Measurements from ENCODE around the gene MICALL2. TPM values are rescaled to one million over a fixed set of nuclear protein-coding genes. Genes with fewer than 3 reads are reported as not detected.

MICALL2 gene
- total RNA-seq, 1 donor from 2014 or later: 10.1 TPM

GRCh38 chr7:1415389-1415990, 43.8 kb downstream of the MICALL2 start:
- DNase-seq (ENCODE audit: low read depth): no peak

DNA sequence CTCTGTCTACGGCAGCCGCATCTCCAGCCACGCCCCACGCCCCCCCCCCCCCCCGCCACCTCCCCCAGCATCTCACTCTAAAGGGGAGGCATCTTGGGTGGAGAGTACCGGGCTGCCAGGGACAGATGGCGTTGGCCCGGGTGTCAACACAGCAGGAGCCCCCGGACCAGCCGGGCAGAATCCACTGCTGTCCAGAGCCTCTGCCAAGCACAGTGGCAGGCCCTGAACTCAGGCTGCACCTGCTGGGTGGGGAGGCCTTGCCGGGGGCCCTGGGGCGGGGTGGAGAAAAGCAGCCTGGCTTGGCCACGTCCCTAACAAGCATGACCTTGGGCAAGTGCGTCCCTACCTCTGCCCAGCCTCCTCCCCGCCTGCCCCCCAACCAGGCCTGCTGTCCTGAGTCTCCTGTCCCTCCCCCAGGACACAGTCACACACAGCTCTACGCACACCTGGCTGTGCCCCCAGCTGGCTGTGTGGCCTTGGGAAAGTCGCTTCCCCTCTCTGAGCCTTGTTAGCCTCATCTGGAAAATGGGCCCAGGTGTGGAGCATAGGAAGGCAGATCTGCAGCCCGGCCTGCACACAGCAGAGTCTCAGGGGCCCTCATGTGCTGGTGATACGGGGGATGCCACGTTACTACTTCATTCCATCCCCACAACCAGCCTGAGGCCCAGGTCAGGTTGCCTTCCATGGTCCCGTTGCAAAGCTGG, 45.2 kb downstream of the MICALL2 start:
- no peak for DNase-seq (ENCODE audit: low read depth)

- peak; percentile 39 for DNase-seq (ENCODE audit: low read depth)
Observed at GRCh38 chr7:1412322-1413261, 46.7 kb downstream of the MICALL2 start.

GRCh38 chr7:1411414-1411813, 47.9 kb downstream of the MICALL2 start:
- DNase-seq (ENCODE audit: low read depth): no peak

GRCh38 chr7:1410992-1411391, 48.3 kb downstream of the MICALL2 start:
- no peak for DNase-seq (ENCODE audit: low read depth)

- DNase-seq (ENCODE audit: low read depth): no peak
Observed at GRCh38 chr7:1409555-1409954, 49.7 kb downstream of the MICALL2 start.

DNA sequence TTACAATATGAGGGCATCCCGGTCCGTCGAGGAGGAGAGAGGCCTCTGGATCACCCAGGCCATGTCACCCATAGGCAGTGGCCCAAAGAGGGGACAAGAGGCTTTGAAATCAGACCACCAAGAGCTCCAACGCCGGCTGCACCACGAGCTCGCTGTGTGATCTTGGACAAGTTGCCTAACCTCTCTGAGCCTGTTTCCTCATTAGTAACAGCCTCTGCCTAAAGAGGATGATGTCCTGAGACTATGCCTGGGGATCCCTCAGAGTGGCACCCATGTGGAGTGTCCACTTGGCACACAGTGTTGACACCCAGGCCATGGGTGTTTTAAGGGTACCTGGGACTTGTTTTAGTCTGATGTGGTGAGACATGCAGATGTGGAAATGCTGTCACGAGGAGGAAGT, 50.8 kb downstream of the MICALL2 start:
- DNase-seq (ENCODE audit: low read depth): no peak

- no peak for DNase-seq (ENCODE audit: low read depth)
Observed at GRCh38 chr7:1407892-1408291, 51.4 kb downstream of the MICALL2 start.

DNA sequence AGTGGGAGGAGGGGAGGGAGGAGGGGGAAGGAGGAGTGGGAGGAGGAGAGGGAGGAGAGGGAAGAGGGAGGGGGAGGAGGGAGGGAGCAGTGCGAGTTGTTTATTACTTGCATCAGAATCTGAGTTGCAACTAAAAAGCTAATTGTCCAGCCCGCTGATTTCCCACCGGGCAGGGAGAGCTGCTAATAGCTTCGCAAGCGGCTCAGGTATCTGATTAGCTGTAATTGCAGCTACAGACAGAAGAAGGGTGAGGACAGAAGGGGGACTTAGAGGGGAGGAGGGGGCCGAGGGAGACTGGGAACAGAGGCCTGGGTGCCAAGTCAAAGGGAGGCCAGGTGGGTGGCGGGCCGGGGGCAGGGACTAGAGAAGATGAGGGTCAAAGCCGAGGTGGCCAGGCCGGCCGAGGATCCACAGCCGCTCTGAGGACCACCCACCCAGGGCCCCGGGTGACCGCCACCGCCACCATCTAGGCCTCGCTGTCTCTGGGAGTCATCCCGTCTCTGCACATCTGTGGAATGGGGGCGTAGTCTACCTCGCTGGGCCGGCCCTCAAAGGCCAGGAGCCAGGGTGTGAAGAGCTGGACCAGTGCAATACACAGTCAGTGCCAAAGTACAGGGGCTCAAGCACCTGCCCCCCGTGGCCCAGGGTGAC, 54.2 kb downstream of the MICALL2 start:
- no peak for DNase-seq (ENCODE audit: low read depth)

DNA sequence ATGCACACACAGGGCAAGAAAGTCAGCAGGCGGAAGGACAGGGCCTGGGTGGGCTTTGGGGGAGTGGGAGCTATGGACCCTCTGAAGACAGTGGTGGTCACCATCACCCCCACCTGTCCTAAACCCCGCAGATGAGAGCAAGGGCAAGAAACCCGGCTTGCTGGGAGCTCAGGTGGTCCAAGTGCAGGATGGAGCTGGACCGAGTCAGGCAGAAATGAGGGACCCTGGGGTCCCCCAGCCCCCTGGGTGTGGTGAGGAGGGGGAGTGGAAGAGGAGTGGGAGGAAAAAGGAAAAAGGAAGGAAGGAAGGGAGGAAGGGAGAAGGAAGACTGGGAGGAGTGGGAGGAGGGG, 54.8 kb downstream of the MICALL2 start:
- no peak for DNase-seq (ENCODE audit: low read depth)

GRCh38 chr7:1403638-1404459, 55.4 kb downstream of the MICALL2 start:
- no peak for DNase-seq (ENCODE audit: low read depth)

DNA sequence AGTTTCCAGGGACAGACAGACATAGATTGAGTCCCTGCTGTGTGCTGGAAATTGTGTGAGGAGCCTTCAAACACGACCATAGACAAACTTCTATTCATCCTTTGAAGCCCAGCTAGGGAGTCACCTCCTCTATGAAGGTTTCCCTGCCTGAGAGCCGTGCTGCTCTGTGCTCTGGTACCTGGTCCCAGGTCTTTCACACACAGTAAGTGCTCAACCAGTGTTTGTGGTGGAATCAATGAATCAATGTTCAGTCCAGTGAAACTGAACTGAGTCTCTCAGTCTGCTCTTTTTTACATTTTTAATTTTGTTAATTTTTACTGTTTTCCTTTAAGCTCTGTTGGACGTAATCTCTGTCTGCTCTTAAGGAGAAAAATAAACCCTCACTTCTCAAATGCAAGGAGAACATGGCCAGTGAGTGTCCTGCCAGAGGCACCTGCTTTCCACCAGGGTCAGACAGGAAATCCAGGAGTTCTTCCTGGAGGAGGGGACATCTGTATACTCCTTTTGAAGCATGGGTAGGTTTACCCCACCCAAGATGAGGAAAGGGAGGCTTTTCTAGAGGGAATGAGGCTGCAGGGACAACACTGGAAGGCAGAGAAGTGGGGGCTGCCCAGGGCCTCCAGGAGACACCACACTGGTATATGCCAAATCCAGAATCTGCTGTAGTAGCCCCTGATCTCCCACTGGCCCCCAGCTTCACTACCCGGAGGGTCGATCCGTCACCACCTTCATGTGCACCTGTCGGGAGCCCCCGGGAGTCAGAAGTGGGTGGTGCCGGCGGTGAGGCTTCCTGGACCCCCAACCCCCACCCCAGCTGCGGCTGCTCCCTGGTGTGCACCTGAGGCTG, 56.3 kb downstream of the MICALL2 start:
- DNase-seq (ENCODE audit: low read depth): no peak

- DNase-seq (ENCODE audit: low read depth): no peak
Observed at GRCh38 chr7:1402110-1402790, 57.0 kb downstream of the MICALL2 start.

DNA sequence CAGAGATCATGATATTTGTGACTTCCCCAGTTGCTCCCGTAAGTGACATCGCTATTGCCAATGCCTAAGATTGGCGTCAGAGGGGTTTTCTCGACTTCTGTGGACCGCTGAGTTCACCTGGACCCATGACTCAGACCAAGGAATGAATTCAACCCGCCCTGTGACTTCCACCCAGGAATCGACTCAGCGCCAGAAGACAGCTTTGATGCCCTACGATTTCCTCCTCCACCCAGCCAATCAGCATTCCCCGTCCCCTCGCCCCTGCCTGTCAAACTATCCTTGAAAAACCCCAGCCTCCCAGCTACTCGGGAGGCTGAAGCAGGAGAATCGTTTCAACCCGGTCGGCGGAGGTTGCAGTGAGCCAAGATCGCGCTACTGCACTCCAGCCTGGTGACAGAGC, 58.3 kb downstream of the MICALL2 start:
- DNase-seq (ENCODE audit: low read depth): no peak

- peak; percentile 27 for DNase-seq (ENCODE audit: low read depth)
Observed at GRCh38 chr7:1400371-1400770, 58.9 kb downstream of the MICALL2 start.

DNA sequence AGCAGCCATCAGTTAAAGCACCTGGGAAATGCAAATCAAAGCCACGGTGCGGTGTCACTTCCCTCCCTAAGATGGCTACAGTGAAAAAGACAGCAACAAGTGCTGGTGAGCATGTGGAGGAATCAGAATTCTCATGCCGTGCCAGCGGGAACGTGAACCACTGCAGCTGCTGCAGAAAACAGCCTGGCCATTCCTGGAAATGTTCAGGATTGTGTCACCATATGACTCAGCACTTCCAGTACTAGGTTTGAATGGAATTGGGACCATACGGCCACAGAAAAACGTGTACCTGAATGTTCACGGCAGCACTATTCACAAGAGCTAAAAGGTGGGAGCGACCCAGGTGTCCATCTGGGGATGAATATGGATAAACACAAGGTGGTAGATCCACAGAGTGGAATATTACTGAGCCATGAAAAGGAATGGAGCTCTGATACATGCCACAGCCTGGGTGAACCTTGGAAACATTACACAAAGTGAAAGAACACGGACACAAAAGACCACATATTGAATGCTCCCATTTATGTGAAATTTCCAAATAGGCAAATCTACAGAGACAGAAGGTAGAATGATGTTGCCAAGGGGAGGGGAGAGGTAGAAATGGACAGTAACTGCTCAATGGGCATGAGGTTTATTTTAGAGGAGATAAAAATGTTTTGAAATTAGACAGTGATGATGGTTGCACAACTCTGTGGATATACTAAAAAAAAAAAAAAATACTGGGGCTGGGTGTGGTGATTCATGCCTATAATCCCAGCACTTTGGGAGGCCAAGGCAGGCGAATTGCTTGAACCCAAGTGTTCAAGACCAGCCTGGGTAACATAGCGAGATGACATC, 61.6 kb downstream of the MICALL2 start:
- peak; percentile 15 for DNase-seq (ENCODE audit: low read depth)

GRCh38 chr7:1396195-1396594, 63.1 kb downstream of the MICALL2 start:
- no peak for DNase-seq (ENCODE audit: low read depth)

DNA sequence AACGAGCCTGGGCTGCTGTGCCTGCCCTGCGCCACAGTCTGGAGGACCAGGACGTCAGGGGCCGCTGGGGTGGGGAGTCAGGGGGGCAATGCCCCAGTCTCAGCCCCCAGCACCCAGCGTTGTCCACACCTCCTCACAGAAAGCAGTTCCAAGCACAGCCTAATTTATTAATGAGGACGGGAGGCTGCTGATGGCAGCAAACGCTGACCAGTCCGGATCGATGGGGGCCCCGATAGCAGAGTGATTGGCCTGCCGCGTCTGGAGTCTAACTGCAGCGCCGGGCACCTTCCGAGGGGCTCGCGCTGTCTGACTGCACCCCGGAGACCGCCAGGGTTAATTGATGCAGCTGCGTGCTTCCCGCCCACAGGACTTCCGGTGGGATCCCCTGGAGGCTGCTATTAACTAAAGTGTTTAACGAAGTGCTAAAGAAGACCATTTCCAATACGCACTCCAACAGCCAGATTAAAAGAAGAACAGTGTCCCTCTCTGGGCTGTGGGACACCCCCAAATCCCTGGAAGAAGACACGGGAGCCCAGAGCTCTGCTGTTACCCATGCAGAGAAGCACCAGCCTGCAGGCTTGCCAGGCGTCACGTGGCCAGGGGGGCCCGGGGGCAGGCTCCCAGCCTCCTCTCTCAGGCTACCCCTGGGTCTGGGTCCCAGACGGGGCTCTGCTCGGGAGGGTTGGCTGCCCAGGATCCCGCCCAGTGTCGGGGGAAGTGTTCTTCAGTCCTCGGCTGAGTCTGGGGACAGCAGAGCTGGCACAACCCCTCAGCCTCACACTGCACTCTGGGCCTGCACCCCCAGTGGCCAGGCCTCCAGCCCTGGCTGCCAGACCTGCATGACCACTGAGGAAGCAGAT, 63.8 kb downstream of the MICALL2 start:
- DNase-seq (ENCODE audit: low read depth): no peak
